Epithelial cell of proximal tubule (primary cell): Measurements from ENCODE around the gene TRPM3. TPM values are rescaled to one million over a fixed set of nuclear protein-coding genes. Genes with fewer than 3 reads are reported as not detected.

ENCODE experiments used
- DNase-seq: peaks from one replicate; pipeline ENCODE4 v3.0.0-alpha.2; 2011; ENCODE audit warnings: low read depth
- H3K4me3 ChIP-seq: 2 replicates; pipeline ENCODE4 v1.5.1; 2011; ENCODE audit warnings: low read depth, mild to moderate bottlenecking, low read length
- CTCF ChIP-seq: conservative IDR thresholded peaks from 2 replicates; pipeline ENCODE4 v1.5.1; 2012; ENCODE audit warnings: low read depth, mild to moderate bottlenecking, low read length
- total RNA-seq: library from RNA; depleted of rRNA; stranded (reverse); fragments of >200 nt; gene quantifications from 2 replicates; pipeline ENCODE4 v1.2.3, GENCODE V29; 2015

Gene TRPM3
- total RNA-seq, 1 donor from 2014 or later: not detected

GRCh38 chr9:70500793-70501192 lies 620.6 kb downstream of the TRPM3 start:
- no peak for TF ChIP-seq CTCF
- no peak for DNase-seq
- no peak overlapping the region for H3K4me3 ChIP-seq

DNA sequence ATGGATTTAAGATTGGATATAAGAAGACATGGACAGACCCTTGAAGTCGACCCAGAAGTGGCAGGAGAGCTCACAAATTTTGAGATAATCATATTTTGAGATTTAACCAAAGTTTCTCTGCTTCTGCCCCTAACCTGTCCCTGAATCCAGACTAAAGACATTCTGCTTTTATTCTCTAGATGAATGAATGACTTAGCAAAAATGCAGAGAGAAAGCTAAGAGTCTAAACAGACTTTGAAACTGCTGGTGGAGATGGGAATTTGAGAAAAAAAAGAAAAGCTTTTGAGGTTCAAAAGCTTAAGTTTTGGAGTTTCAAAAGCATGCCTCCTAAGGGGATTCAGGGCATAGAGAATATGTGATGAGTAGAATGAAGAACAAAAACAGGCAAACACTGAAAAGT lies 621.8 kb downstream of the TRPM3 start:
- H3K4me3 ChIP-seq: no peak overlapping the region
- DNase-seq: no peak
- TF ChIP-seq CTCF: no peak

DNA sequence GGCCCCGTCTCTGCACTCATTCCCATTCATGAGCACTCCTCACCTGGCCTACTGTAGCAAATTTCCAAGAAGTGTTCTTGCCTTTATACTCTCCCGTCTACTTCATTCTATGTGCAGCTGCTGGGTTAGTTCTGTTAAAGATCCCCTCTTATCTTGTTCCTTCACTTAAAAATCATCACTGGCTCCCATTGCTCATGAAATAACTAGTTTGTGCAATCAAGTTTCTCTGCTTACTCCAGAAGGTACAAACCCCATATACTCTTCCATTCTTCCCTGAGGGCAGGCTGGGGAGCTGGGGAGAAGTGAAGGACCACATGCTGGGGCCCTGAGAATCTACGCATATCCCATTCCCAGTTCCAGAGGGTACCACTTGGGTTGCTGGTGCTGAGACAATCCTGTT lies 622.6 kb downstream of the TRPM3 start:
- H3K4me3 ChIP-seq: no peak overlapping the region
- DNase-seq: no peak
- TF ChIP-seq CTCF: no peak

DNA sequence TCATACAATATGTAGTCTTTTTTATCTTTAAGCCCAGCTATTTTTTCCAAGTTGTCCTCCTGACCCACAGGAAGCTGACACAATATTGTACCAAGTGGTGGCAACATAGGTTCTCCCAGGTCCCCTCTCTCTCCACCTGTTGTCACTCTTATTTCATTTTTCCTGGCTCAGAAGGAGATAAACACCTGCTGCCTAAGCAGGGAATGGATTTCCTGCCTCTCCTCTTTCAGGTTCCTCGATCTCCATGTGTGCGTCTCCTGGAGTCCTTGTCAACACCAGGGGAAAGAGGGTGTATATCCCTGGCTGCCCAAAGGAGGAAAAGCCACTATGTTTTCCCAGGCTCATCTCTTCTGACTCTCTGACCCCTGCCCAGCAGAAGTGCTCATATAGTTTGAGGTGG lies 625.2 kb downstream of the TRPM3 start:
- TF ChIP-seq CTCF: no peak
- no peak overlapping the region for H3K4me3 ChIP-seq
- no peak for DNase-seq

DNA sequence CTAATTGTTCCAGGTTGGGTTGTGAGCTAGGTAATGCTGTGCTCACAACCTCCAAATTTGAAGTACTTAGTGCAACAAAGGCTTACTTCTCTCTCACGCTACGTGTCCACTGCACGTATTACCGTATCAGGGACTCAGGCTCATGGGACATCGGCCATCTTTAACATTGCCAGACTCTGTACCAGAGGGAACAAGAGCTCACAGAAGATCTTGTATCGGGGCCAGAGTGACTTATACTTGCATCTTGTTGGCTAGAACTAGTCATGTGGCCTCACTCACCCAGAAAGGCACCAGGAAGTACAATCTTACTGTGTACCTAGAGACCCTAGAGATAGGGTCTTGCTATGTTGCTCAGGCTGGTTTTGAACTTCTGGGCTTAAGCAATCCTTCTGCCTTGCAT lies 625.9 kb downstream of the TRPM3 start:
- no peak for DNase-seq
- no peak for TF ChIP-seq CTCF

GRCh38 chr9:70494221-70494620 lies 627.2 kb downstream of the TRPM3 start:
- DNase-seq: no peak
- no peak for TF ChIP-seq CTCF
- H3K4me3 ChIP-seq: no peak overlapping the region

More for the DNA sequence above, 625.9 kb downstream of the TRPM3 start:
- H3K4me3 ChIP-seq: no peak overlapping the region

GRCh38 chr9:70493029-70493428 lies 628.4 kb downstream of the TRPM3 start:
- no peak overlapping the region for H3K4me3 ChIP-seq
- TF ChIP-seq CTCF: no peak
- DNase-seq: no peak
